GM23338 (cell line): ENCODE data around the gene FBXO9. TPM values are rescaled to one million over a fixed set of nuclear protein-coding genes. Genes with fewer than 3 reads are reported as not detected.
"Not testable (repeated sequence)": the region's sequence is repeated elsewhere in the genome, so short reads cannot be mapped to it uniquely, and the experiment has no call there.

Experiments used
- ATAC-seq: fragments of 200-7000 bp; cut with Tn5 transposase; 3 replicates; pipeline ENCODE4 v1.9.1; 2020
- DNase-seq: peaks from one replicate; pipeline ENCODE4 v3.0.0-alpha.2; 2015; ENCODE audit warnings: low spot score
- H2AFZ ChIP-seq: fragments of 200-600 bp; sonication (generic); 2 replicates; pipeline ENCODE4 v1.8.0; 2016; ENCODE audit warnings: antibody characterized with exemption, mild to moderate bottlenecking, moderate library complexity
- H3F3A ChIP-seq: fragments of 200-600 bp; sonication (generic); replicated peaks from 2 replicates; pipeline ENCODE4 v1.8.0; 2017; ENCODE audit warnings: antibody characterized with exemption, mixed run types, low read depth
- H3K27ac ChIP-seq: fragments of 200-600 bp; sonication (generic); 2 replicates; pipeline ENCODE4 v1.6.1; 2016; ENCODE audit warnings: low read depth
- H3K27me3 ChIP-seq: fragments of 200-600 bp; sonication (generic); 2 replicates; pipeline ENCODE4 v1.8.0; 2016; ENCODE audit warnings: mild to moderate bottlenecking, mixed run types, moderate library complexity; ENCODE audit not compliant: insufficient read depth
- H3K36me3 ChIP-seq: fragments of 200-600 bp; sonication (generic); 2 replicates; pipeline ENCODE4 v1.8.0; 2016; ENCODE audit warnings: mild to moderate bottlenecking; ENCODE audit not compliant: insufficient read depth
- H3K4me1 ChIP-seq: fragments of 200-600 bp; sonication (generic); 2 replicates; pipeline ENCODE4 v1.8.0; 2016; ENCODE audit warnings: mild to moderate bottlenecking, moderate library complexity; ENCODE audit not compliant: insufficient read depth
- H3K4me2 ChIP-seq: fragments of 200-600 bp; sonication (generic); 2 replicates; pipeline ENCODE4 v1.7.1; 2017; ENCODE audit warnings: mixed run types
- H3K4me3 ChIP-seq: fragments of 200-600 bp; sonication (generic); 2 replicates; pipeline ENCODE4 v1.6.1; 2016; ENCODE audit warnings: mixed run types
- H3K79me2 ChIP-seq: fragments of 200-600 bp; sonication (generic); replicated peaks from 2 replicates; pipeline ENCODE4 v1.8.0; 2017; ENCODE audit warnings: mild to moderate bottlenecking; ENCODE audit not compliant: insufficient read depth
- H3K9me2 ChIP-seq: fragments of 200-600 bp; sonication (generic); 2 replicates; pipeline ENCODE4 v1.8.0; 2017; ENCODE audit not compliant: insufficient read depth
- H4K20me1 ChIP-seq: fragments of 200-600 bp; sonication (generic); replicated peaks from 2 replicates; pipeline ENCODE4 v1.8.0; 2017; ENCODE audit warnings: mild to moderate bottlenecking; ENCODE audit not compliant: insufficient read depth
- H3K27ac Mint-ChIP-seq: 2 replicates; pipeline ENCODE4 v1.8.0; 2020; ENCODE audit warnings: inconsistent platforms, mild to moderate bottlenecking, moderate library complexity, mixed read lengths
- H3K27me3 Mint-ChIP-seq: 3 replicates; pipeline ENCODE4 v1.8.0; 2022; ENCODE audit warnings: low read depth, mild to moderate bottlenecking, moderate library complexity, mixed read lengths, inconsistent platforms; ENCODE audit not compliant: insufficient read depth, poor library complexity
- H3K36me3 Mint-ChIP-seq: 3 replicates; pipeline ENCODE4 v1.8.0; 2021; ENCODE audit warnings: low read depth, mild to moderate bottlenecking, inconsistent platforms, moderate library complexity, mixed read lengths
- H3K4me1 Mint-ChIP-seq: 3 replicates; pipeline ENCODE4 v1.8.0; 2020; ENCODE audit warnings: mild to moderate bottlenecking, inconsistent platforms, mixed read lengths
- H3K4me3 Mint-ChIP-seq: 3 replicates; pipeline ENCODE4 v1.8.0; 2021; ENCODE audit warnings: moderate library complexity, mild to moderate bottlenecking, inconsistent platforms, mixed read lengths
- H3K9me3 Mint-ChIP-seq: 3 replicates; pipeline ENCODE4 v1.8.0; 2020; ENCODE audit warnings: moderate library complexity, mild to moderate bottlenecking, inconsistent platforms, mixed read lengths
- CREB1 ChIP-seq: fragments of 250-450 bp; sonication (Bioruptor Pico); IDR thresholded peaks from 2 replicates; pipeline ENCODE4 v1.5.0; 2020; ENCODE audit warnings: low read depth, mild to moderate bottlenecking, moderate library complexity
- CTCF ChIP-seq, 2 experiments: fragments of 200-600 bp in 1 of 2; sonication (generic) in 1 of 2; conservative IDR thresholded peaks; 2 replicates each; pipeline versions ENCODE4 v1.5.1 to v1.6.1; 2016 to 2017; ENCODE audit warnings: antibody characterized with exemption in 2 of 2, low read depth in 2 of 2, mild to moderate bottlenecking in 2 of 2, moderate library complexity in 1 of 2
- ETS1 ChIP-seq: IDR thresholded peaks from 2 replicates; pipeline ENCODE4 v1.6.1; 2016; ENCODE audit warnings: antibody characterized with exemption
- EZH2 ChIP-seq: fragments of 200-600 bp; sonication (generic); IDR thresholded peaks from one replicate; pipeline ENCODE4 v1.8.0; 2017; ENCODE audit warnings: antibody characterized with exemption, mild to moderate bottlenecking, low read depth; ENCODE audit not compliant: unreplicated experiment
- EZH2phosphoT487 ChIP-seq: fragments of 200-600 bp; sonication (generic); IDR thresholded peaks from one replicate; pipeline ENCODE4 v1.8.1; 2018; ENCODE audit warnings: antibody characterized with exemption; ENCODE audit not compliant: unreplicated experiment
- JUNB ChIP-seq: IDR thresholded peaks from one replicate; pipeline ENCODE4 v1.6.1; 2016; ENCODE audit warnings: antibody characterized with exemption; ENCODE audit not compliant: unreplicated experiment
- NANOG ChIP-seq: IDR thresholded peaks from 2 replicates; pipeline ENCODE4 v1.6.1; 2016; ENCODE audit warnings: antibody characterized with exemption, borderline replicate concordance
- POLR2AphosphoS5 ChIP-seq: IDR thresholded peaks from 2 replicates; pipeline ENCODE4 v1.6.1; 2016; ENCODE audit warnings: antibody characterized with exemption, low read depth
- STAT1 ChIP-seq: IDR thresholded peaks from one replicate; pipeline ENCODE4 v1.6.1; 2016; ENCODE audit warnings: antibody characterized with exemption; ENCODE audit not compliant: unreplicated experiment
- ZNF114 ChIP-seq: fragments of 250-450 bp; sonication (Bioruptor Pico); IDR thresholded peaks from 2 replicates; pipeline ENCODE4 v1.5.0; 2020; ENCODE audit warnings: mild to moderate bottlenecking, moderate library complexity
- ZNF331 ChIP-seq: fragments of 250-450 bp; sonication (Bioruptor Pico); IDR thresholded peaks from 2 replicates; pipeline ENCODE4 v1.5.0; 2020; ENCODE audit warnings: low read depth, mild to moderate bottlenecking, moderate library complexity
- polyA plus RNA-seq: library from polyadenylated mRNA; unstranded; fragments of >200 nt; fragmentation: Nextera tagmentation; extraction: Ambion mirVana; gene quantifications from 2 replicates; pipeline ENCODE4 v1.2.1, GENCODE V29; 2016
- total RNA-seq: library from RNA; depleted of rRNA; stranded (reverse); fragments of >200 nt; shearing (Covaris generic); gene quantifications from 2 replicates; pipeline ENCODE4 v1.2.3, GENCODE V29; 2014
- TF ChIP-seq, protein P1 (sequence below): IDR thresholded peaks from one replicate; pipeline ENCODE4 v1.6.1; 2018; ENCODE audit warnings: antibody characterized with exemption; ENCODE audit not compliant: unreplicated experiment

FBXO9 gene
- total and polyA plus RNA-seq, 2 experiments from 2014 or later = 29.8 to 32.8 TPM

DNA sequence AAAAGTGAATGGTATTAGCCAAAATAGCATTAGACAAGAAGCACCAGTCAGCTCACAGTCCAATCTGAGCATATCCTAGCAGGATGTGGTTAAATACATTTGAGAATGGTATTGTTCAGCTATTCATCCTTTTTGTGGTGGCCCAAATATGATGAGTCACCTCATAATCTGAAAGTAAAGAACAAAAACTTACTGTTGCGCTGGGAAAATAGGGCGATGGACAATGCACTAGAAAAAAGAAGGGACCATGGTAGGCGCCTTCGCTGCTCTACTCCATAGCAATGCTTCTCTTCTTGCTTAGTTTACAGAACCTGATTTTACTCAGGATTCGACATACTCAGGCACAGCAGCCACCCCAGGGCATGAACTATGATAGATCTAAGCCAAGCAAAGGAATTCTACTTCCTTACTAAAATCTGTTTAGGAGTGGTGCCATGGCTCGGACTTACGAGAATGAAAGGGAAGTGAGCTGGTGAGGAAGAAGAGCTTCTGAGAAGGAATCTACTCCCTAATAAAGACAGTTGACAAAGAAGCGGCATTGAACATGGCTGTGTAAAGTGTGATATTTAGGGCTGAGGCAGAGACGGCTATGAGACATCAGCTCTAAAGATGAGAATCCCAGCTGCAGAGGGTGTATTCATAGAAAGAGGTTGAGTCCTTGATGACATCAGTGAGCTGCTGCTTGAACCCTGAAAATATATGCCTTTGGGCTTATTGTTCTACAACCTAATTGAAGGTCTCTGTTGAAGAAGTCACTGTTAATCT, 16.6 kb upstream of the FBXO9 start:
- no peak overlapping the region for H3K4me3 ChIP-seq
- H3K4me2 ChIP-seq = no peak overlapping the region
- Mint-ChIP-seq H3K9me3 (0 out of 3 replicates have a peak, but pooled peaks cover 3% of the 10 kb centered on the region), H3K4me1 (peaks cover 16% of the 10 kb centered on the region), H3K27ac (no peak overlapping the region), H3K27me3 (peaks cover 3% of the 10 kb centered on the region), H3K36me3 (peaks cover 11% of the 10 kb centered on the region), H3K4me3 (no peak overlapping the region)
- DNase-seq (no peak), ATAC-seq (no peak)
- H2AFZ ChIP-seq = no peak overlapping the region
- H3K27ac ChIP-seq = no peak overlapping the region
- H3K36me3 ChIP-seq = no peaks in the 10 kb centered on the region
- H3K79me2 ChIP-seq = no peaks in the 10 kb centered on the region; the same call in 1 of the 2 replicates
- TF ChIP-seq ZNF114 (CRISPR knock-in tag) (no peak), CREB1 (CRISPR knock-in tag) (no peak), ZNF331 (no peak), ETS1 (no peak)
- no peaks in the 10 kb centered on the region for H3K27me3 ChIP-seq
- H3K9me2 ChIP-seq = no peaks in the 10 kb centered on the region
- no peaks in the 10 kb centered on the region; the same call in 1 of the 2 replicates for H4K20me1 ChIP-seq
- H3F3A ChIP-seq = no peaks in the 10 kb centered on the region
- H3K4me1 ChIP-seq = peaks cover 8% of the 10 kb centered on the region

DNA sequence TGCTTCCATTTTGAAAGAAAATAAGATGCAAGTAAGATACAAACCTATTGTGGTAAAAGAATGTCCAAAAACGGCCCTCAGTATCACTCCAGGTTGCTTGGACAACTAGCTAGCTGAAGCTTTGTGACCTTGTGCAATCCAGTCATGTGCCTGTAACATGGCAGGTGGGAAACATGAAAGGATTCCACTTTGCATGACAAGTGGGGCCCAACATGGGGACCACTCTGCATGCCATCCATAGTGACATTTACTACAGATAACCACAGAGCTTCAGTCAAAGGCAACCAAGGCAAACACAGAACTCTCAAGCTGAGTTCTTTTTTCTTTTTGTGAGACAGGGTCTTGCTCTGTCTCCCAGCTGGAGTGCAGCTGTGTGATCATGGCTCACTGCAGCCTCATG, 15.8 kb upstream of the FBXO9 start:
- H3K4me1 ChIP-seq = no peaks in the 10 kb centered on the region; the same call in 1 of the 2 replicates
- H3K36me3 Mint-ChIP-seq = peaks cover 11% of the 10 kb centered on the region
- no peak overlapping the region for H3K27ac ChIP-seq
- no peak overlapping the region for H3K4me3 ChIP-seq
- TF ChIP-seq CTCF (conservative IDR thresholded peaks at IDR 0.05; ENCODE audit: low read depth in 2 of 2) (no peak), NANOG (no peak), ZNF331 (no peak), EZH2 (no peak), POLR2AphosphoS5 (no peak), ZNF114 (CRISPR knock-in tag) (no peak), CREB1 (CRISPR knock-in tag) (no peak), EZH2phosphoT487 (no peak), ETS1 (no peak), STAT1 (no peak), JUNB (no peak)
- TF ChIP-seq, protein P1, sequence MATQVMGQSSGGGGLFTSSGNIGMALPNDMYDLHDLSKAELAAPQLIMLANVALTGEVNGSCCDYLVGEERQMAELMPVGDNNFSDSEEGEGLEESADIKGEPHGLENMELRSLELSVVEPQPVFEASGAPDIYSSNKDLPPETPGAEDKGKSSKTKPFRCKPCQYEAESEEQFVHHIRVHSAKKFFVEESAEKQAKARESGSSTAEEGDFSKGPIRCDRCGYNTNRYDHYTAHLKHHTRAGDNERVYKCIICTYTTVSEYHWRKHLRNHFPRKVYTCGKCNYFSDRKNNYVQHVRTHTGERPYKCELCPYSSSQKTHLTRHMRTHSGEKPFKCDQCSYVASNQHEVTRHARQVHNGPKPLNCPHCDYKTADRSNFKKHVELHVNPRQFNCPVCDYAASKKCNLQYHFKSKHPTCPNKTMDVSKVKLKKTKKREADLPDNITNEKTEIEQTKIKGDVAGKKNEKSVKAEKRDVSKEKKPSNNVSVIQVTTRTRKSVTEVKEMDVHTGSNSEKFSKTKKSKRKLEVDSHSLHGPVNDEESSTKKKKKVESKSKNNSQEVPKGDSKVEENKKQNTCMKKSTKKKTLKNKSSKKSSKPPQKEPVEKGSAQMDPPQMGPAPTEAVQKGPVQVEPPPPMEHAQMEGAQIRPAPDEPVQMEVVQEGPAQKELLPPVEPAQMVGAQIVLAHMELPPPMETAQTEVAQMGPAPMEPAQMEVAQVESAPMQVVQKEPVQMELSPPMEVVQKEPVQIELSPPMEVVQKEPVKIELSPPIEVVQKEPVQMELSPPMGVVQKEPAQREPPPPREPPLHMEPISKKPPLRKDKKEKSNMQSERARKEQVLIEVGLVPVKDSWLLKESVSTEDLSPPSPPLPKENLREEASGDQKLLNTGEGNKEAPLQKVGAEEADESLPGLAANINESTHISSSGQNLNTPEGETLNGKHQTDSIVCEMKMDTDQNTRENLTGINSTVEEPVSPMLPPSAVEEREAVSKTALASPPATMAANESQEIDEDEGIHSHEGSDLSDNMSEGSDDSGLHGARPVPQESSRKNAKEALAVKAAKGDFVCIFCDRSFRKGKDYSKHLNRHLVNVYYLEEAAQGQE = no peak
- H3K27ac Mint-ChIP-seq = no peak overlapping the region
- no peaks in the 10 kb centered on the region for H3K27me3 ChIP-seq
- no peaks in the 10 kb centered on the region; the same call in 1 of the 2 replicates for H3K79me2 ChIP-seq
- H3K4me1 Mint-ChIP-seq = peaks cover 8% of the 10 kb centered on the region
- H4K20me1 ChIP-seq = no peaks in the 10 kb centered on the region; the same call in 1 of the 2 replicates
- 0 out of 3 replicates have a peak, but pooled peaks cover 3% of the 10 kb centered on the region for H3K9me3 Mint-ChIP-seq
- no peak for ATAC-seq
- peaks cover 3% of the 10 kb centered on the region for H3K27me3 Mint-ChIP-seq
- no peaks in the 10 kb centered on the region for H3K9me2 ChIP-seq
- DNase-seq = no peak
- no peak overlapping the region for H3K4me2 ChIP-seq
- H2AFZ ChIP-seq = no peak overlapping the region
- H3K36me3 ChIP-seq = no peaks in the 10 kb centered on the region
- H3K4me3 Mint-ChIP-seq = no peak overlapping the region
- no peaks in the 10 kb centered on the region for H3F3A ChIP-seq

DNA sequence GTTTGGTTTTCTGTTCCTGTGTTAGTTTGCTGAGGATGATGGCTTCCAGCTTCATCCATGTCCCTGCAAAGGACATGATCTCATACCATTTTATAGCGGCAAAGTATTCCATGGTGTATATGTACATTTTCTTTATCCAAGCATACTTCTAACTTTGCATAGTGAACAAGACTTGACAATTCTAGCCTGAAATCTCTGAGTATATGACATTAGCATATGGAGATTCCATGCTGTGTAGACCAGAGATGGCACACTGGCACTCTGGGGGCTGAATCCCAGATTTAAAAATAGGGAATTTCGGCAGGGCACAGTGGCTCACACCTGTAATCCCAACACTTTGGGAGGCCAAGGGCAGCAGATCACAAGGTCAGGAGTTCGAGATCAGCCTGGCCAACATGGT, 13.1 kb upstream of the FBXO9 start:
- H3K79me2 ChIP-seq, H3K4me3 ChIP-seq, H4K20me1 ChIP-seq, H3K4me3 Mint-ChIP-seq, ATAC-seq, H3K9me3 Mint-ChIP-seq, H3K36me3 ChIP-seq, H2AFZ ChIP-seq, H3K27ac Mint-ChIP-seq, H3K27ac ChIP-seq, H3K27me3 Mint-ChIP-seq, H3F3A ChIP-seq, H3K27me3 ChIP-seq, DNase-seq, H3K9me2 ChIP-seq, H3K4me1 Mint-ChIP-seq, H3K4me1 ChIP-seq, H3K4me2 ChIP-seq: not testable (repeated sequence)
- peaks cover 11% of the 10 kb centered on the region for H3K36me3 Mint-ChIP-seq
